SH-SY5Y (cell line): ENCODE results near the gene CAMTA1.

ENCODE experiments used
- GATA2 ChIP-seq: IDR thresholded peaks from 2 replicates; pipeline ENCODE4 v1.6.1; 2011; ENCODE audit warnings: mild to moderate bottlenecking, low read depth, low read length
- GATA3 ChIP-seq: IDR thresholded peaks from 2 replicates; pipeline ENCODE4 v1.6.1; 2011; ENCODE audit warnings: low read depth, mild to moderate bottlenecking, low read length, moderate library complexity

DNA sequence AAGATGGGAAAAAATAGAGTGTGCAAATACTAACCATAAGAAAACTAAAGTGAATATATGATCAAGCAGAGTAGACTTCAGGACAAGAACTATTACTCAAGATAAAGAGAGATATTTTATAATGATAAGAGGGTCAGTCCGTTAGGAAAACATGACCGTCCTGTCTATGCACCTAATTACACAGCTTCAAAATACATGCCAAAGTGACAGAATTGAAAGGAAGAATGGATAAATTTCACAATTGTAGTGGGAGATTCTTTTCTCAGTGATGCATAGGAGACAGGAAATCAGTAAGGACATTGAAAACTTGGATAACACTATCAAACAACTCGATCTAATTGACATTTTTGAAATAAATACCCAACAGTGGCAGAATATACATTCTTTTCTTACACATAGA is 489.0 kb downstream of the CAMTA1 start:
- no peak for TF ChIP-seq GATA2
- no peak for TF ChIP-seq GATA3
